ENCODE data around the gene LANCL2. TPM values are rescaled to one million over a fixed set of nuclear protein-coding genes. Genes with fewer than 3 reads are reported as not detected.

The LANCL2 gene
- polyA plus RNA-seq, 4 donors = 26.1 to 29.7 (median 28.2) TPM

GRCh38 chr7:55360486-55360885 is 4.7 kb upstream of the LANCL2 start:
- DNase-seq (ENCODE audit: low read depth in 4 of 4, low spot score in 3 of 4) = no peak

GRCh38 chr7:55361560-55361959 is 3.6 kb upstream of the LANCL2 start:
- DNase-seq (ENCODE audit: low read depth in 4 of 4, low spot score in 3 of 4) = no peak

GRCh38 chr7:55362927-55363326 is 2.2 kb upstream of the LANCL2 start:
- no peak for DNase-seq (ENCODE audit: low read depth in 4 of 4, low spot score in 3 of 4)

GRCh38 chr7:55363386-55364170 is 1.6 kb upstream of the LANCL2 start:
- DNase-seq (ENCODE audit: low read depth in 4 of 4, low spot score in 3 of 4) = no peak

- DNase-seq (ENCODE audit: low read depth in 4 of 4, low spot score in 3 of 4) = peak; percentile 92 to 95 (median 94)
Measured at GRCh38 chr7:55365675-55366460, 731 bp downstream of the LANCL2 start.

- DNase-seq (ENCODE audit: low read depth in 4 of 4, low spot score in 3 of 4) = no peak
Measured at GRCh38 chr7:55366461-55367070, 1.4 kb downstream of the LANCL2 start.

GRCh38 chr7:55367283-55367840 is 2.2 kb downstream of the LANCL2 start:
- no peak for DNase-seq (ENCODE audit: low read depth in 4 of 4, low spot score in 3 of 4)

GRCh38 chr7:55369427-55370400 is 4.6 kb downstream of the LANCL2 start:
- no peak for DNase-seq (ENCODE audit: low read depth in 4 of 4, low spot score in 3 of 4)

GRCh38 chr7:55374213-55374612 is 9.1 kb downstream of the LANCL2 start:
- no peak for DNase-seq (ENCODE audit: low read depth in 4 of 4, low spot score in 3 of 4)

GRCh38 chr7:55375237-55375636 is 10.1 kb downstream of the LANCL2 start:
- DNase-seq (ENCODE audit: low read depth in 4 of 4, low spot score in 3 of 4) = no peak

GRCh38 chr7:55377162-55377817 is 12.2 kb downstream of the LANCL2 start:
- DNase-seq (ENCODE audit: low read depth in 4 of 4, low spot score in 3 of 4) = no peak

- DNase-seq (ENCODE audit: low read depth in 4 of 4, low spot score in 3 of 4) = no peak
Measured at GRCh38 chr7:55379285-55379684, 14.1 kb downstream of the LANCL2 start.

GRCh38 chr7:55381189-55381588 is 16.1 kb downstream of the LANCL2 start:
- DNase-seq (ENCODE audit: low read depth in 4 of 4, low spot score in 3 of 4) = no peak

- DNase-seq (ENCODE audit: low read depth in 4 of 4, low spot score in 3 of 4) = no peak
Measured at GRCh38 chr7:55381696-55382095, 16.6 kb downstream of the LANCL2 start.

GRCh38 chr7:55382251-55382650 is 17.1 kb downstream of the LANCL2 start:
- no peak for DNase-seq (ENCODE audit: low read depth in 4 of 4, low spot score in 3 of 4)

- no peak for DNase-seq (ENCODE audit: low read depth in 4 of 4, low spot score in 3 of 4)
Measured at GRCh38 chr7:55386541-55386940, 21.4 kb downstream of the LANCL2 start.

GRCh38 chr7:55387062-55387965 is 22.2 kb downstream of the LANCL2 start:
- DNase-seq (ENCODE audit: low read depth in 4 of 4, low spot score in 3 of 4) = no peak

GRCh38 chr7:55396233-55396785 is 31.2 kb downstream of the LANCL2 start:
- no peak for DNase-seq (ENCODE audit: low read depth in 4 of 4, low spot score in 3 of 4)

Data from left renal pelvis (tissue), 4 donors.